ENCODE measurements around the gene RSPH6A. TPM values are rescaled to one million over a fixed set of nuclear protein-coding genes. Genes with fewer than 3 reads are reported as not detected.

RSPH6A gene
- total and polyA plus RNA-seq, 2 experiments from 2014 or later, result not detected

- TF ChIP-seq EZH2phosphoT487 (IDR thresholded peaks at IDR 0.05; ENCODE audit: low read depth, severe bottlenecking, unreplicated experiment) (no peak), CTCF (IDR thresholded peaks at IDR 0.05; ENCODE audit: poor library complexity) (no peak), EZH2 (IDR thresholded peaks at IDR 0.05; ENCODE audit: borderline replicate concordance) (no peak)
- no peaks in the 10 kb centered on the region for H3K36me3 ChIP-seq (replicated peaks; ENCODE audit: insufficient read depth, low read depth)
- no peaks in the 10 kb centered on the region for H3K27me3 ChIP-seq
- no peaks in the 10 kb centered on the region for H3K9me2 ChIP-seq (replicated peaks; ENCODE audit: insufficient read depth)
- WGBS (ENCODE audit: low lambda C conversion rate, missing lambda C conversion rate), result under 1% methylated on average over 34 of the region's 86 CpGs
- peak within 1 kb of the TSS; percentile 95 for H3K4me2 ChIP-seq
- peak; percentile 100 for DNase-seq (ENCODE audit: low spot score)
- H3K4me3 ChIP-seq, result peak within 1 kb of the TSS; percentile 91
- no peaks in the 10 kb centered on the region for H3K4me1 ChIP-seq (ENCODE audit: insufficient read depth)
- H4K20me1 ChIP-seq (ENCODE audit: insufficient read depth, poor library complexity, severe bottlenecking), result peaks cover 5% of the 10 kb centered on the region
- peaks cover 35% of the 10 kb centered on the region for H3K79me2 ChIP-seq
- peak within 1 kb of the TSS; percentile 35 for H2AFZ ChIP-seq
- no peaks in the 10 kb centered on the region for H3K9me3 ChIP-seq (ENCODE audit: low read depth)
- H3K27ac ChIP-seq, result peak within 1 kb of the TSS; percentile 55
Measured at GRCh38 chr19:45792470-45793177, 22.5 kb downstream of the RSPH6A start, which contains the start of gene DMWD. TSS of gene DMWD (minus strand) at chr19:45792845. CDS start at chr19:45792756, 89 bp downstream.

- Histone ChIP-seq H2AFZ (peak overlapping the region; percentile 35), H3K79me2 (peaks cover 35% of the 10 kb centered on the region), H3K36me3 (replicated peaks; ENCODE audit: insufficient read depth, low read depth) (no peaks in the 10 kb centered on the region), H3K9me3 (ENCODE audit: low read depth) (no peaks in the 10 kb centered on the region), H3K4me1 (ENCODE audit: insufficient read depth) (no peaks in the 10 kb centered on the region), H3K27me3 (no peaks in the 10 kb centered on the region), H3K4me2 (peak overlapping the region; percentile 95), H3K4me3 (peak overlapping the region; percentile 91), H4K20me1 (ENCODE audit: insufficient read depth, poor library complexity, severe bottlenecking) (peaks cover 5% of the 10 kb centered on the region), H3K9me2 (replicated peaks; ENCODE audit: insufficient read depth) (no peaks in the 10 kb centered on the region), H3K27ac (peak overlapping the region; percentile 55)
- TF ChIP-seq EZH2 (IDR thresholded peaks at IDR 0.05; ENCODE audit: borderline replicate concordance), result no peak
- no peak for TF ChIP-seq CTCF (IDR thresholded peaks at IDR 0.05; ENCODE audit: poor library complexity)
- TF ChIP-seq EZH2phosphoT487 (IDR thresholded peaks at IDR 0.05; ENCODE audit: low read depth, severe bottlenecking, unreplicated experiment), result no peak
- no peak for DNase-seq (ENCODE audit: low spot score)
- WGBS (ENCODE audit: low lambda C conversion rate, missing lambda C conversion rate), result 19% methylated on average over 13 of the region's 31 CpGs
Measured at GRCh38 chr19:45791744-45792469, 23.2 kb downstream of the RSPH6A start.

- Histone ChIP-seq H2AFZ (no peak overlapping the region), H3K4me3 (no peak overlapping the region), H3K9me2 (replicated peaks; ENCODE audit: insufficient read depth) (no peaks in the 10 kb centered on the region), H3K9me3 (ENCODE audit: low read depth) (no peaks in the 10 kb centered on the region), H4K20me1 (ENCODE audit: insufficient read depth, poor library complexity, severe bottlenecking) (peaks cover 5% of the 10 kb centered on the region), H3K27me3 (no peaks in the 10 kb centered on the region), H3K79me2 (peaks cover 35% of the 10 kb centered on the region), H3K27ac (no peak overlapping the region), H3K36me3 (replicated peaks; ENCODE audit: insufficient read depth, low read depth) (no peaks in the 10 kb centered on the region), H3K4me1 (ENCODE audit: insufficient read depth) (no peaks in the 10 kb centered on the region), H3K4me2 (peak overlapping the region; percentile 95)
- no peak for DNase-seq (ENCODE audit: low spot score)
- WGBS (ENCODE audit: low lambda C conversion rate, missing lambda C conversion rate), result 96% methylated on average over 8 of the region's 8 CpGs
- TF ChIP-seq CTCF (IDR thresholded peaks at IDR 0.05; ENCODE audit: poor library complexity), result no peak
- no peak for TF ChIP-seq EZH2 (IDR thresholded peaks at IDR 0.05; ENCODE audit: borderline replicate concordance)
- TF ChIP-seq EZH2phosphoT487 (IDR thresholded peaks at IDR 0.05; ENCODE audit: low read depth, severe bottlenecking, unreplicated experiment), result no peak
Measured at GRCh38 chr19:45790942-45791341, 24.2 kb downstream of the RSPH6A start.

Data from hepatocyte (in vitro differentiated cells).